WERI-Rb-1 (cell line): ENCODE results near the gene TWIST1.

Experiments
- DNase-seq: peaks from one replicate; pipeline ENCODE4 v3.0.0-alpha.2; 2020
- H3K27ac ChIP-seq: fragments of 250-450 bp; sonication (Bioruptor Pico); 2 replicates; pipeline ENCODE4 v1.5.1; 2020; ENCODE audit warnings: mild to moderate bottlenecking, moderate library complexity
- H3K27me3 ChIP-seq: fragments of 250-450 bp; sonication (Bioruptor Pico); 2 replicates; pipeline ENCODE4 v1.5.1; 2021; ENCODE audit warnings: mild to moderate bottlenecking, low read depth, moderate library complexity; ENCODE audit not compliant: insufficient read depth, severe bottlenecking
- H3K36me3 ChIP-seq: fragments of 250-450 bp; sonication (Bioruptor Pico); 2 replicates; pipeline ENCODE4 v1.5.1; 2020; ENCODE audit warnings: mild to moderate bottlenecking, moderate library complexity
- H3K4me3 ChIP-seq: 2 replicates; pipeline ENCODE4 v1.5.1; 2011; ENCODE audit warnings: low read depth, mild to moderate bottlenecking, control low read depth, low read length
- H3K9me3 ChIP-seq: fragments of 250-450 bp; sonication (Bioruptor Pico); 2 replicates; pipeline ENCODE4 v1.5.1; 2021; ENCODE audit warnings: mild to moderate bottlenecking, moderate library complexity; ENCODE audit not compliant: severe bottlenecking
- TF ChIP-seq, protein P1 (sequence below): IDR thresholded peaks from 2 replicates; pipeline ENCODE4 v1.5.1; 2011; ENCODE audit warnings: low read depth, mild to moderate bottlenecking, control low read depth, inconsistent platforms, low read length

The TWIST1 gene

GRCh38 chr7:19089797-19090196, 27.6 kb downstream of the TWIST1 start:
- no peaks in the 10 kb centered on the region for H3K9me3 ChIP-seq

DNA sequence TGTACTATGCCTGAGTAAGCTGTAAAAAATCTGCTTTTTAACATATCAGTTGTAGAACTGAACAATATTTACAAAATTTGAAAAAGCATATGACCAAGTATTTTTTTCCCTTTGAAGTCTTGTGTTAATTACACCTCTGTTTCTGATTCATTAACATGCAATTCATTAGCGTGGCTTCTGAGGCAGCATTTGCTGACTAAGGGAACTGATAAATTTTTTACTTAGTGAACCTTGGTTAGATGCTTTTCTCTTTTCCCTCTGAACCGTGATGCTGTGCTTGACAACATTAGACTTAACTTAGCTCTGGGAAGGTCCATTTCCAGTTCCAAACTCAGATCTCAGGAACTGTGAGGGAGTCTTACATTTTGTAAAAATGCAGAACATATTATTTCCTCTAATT, 28.1 kb downstream of the TWIST1 start:
- Histone ChIP-seq H3K27ac (no peak overlapping the region), H3K27me3 (no peaks in the 10 kb centered on the region), H3K4me3 (no peak overlapping the region), H3K36me3 (no peaks in the 10 kb centered on the region), H3K9me3 (no peaks in the 10 kb centered on the region)
- no peak for DNase-seq
- TF ChIP-seq, protein P1, sequence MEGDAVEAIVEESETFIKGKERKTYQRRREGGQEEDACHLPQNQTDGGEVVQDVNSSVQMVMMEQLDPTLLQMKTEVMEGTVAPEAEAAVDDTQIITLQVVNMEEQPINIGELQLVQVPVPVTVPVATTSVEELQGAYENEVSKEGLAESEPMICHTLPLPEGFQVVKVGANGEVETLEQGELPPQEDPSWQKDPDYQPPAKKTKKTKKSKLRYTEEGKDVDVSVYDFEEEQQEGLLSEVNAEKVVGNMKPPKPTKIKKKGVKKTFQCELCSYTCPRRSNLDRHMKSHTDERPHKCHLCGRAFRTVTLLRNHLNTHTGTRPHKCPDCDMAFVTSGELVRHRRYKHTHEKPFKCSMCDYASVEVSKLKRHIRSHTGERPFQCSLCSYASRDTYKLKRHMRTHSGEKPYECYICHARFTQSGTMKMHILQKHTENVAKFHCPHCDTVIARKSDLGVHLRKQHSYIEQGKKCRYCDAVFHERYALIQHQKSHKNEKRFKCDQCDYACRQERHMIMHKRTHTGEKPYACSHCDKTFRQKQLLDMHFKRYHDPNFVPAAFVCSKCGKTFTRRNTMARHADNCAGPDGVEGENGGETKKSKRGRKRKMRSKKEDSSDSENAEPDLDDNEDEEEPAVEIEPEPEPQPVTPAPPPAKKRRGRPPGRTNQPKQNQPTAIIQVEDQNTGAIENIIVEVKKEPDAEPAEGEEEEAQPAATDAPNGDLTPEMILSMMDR = no peak

More at GRCh38 chr7:19089797-19090196, 27.6 kb downstream of the TWIST1 start:
- DNase-seq = no peak
- TF ChIP-seq, protein P1 = no peak
- Histone ChIP-seq H3K36me3 (no peaks in the 10 kb centered on the region), H3K4me3 (no peak overlapping the region), H3K27me3 (no peaks in the 10 kb centered on the region), H3K27ac (no peak overlapping the region)

DNA sequence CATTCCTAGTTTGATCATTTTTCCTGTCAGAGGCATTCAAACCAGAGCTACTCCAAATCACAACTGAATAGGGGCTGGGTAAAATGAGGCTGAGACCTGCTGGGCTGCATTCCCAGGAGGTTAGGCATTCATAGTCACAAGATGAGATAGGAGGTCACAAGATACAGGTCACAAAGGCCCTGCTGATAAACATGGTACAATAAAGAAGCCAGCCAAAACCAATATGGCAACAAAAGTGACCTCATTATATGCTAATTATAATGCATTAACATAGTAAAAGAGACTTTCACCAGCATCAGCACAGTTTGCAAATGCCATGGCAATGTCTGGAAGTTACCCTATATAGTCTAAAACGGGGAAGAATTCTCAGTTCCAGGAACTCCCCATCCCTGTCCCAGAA, 37.3 kb downstream of the TWIST1 start:
- Histone ChIP-seq H3K27ac (no peak overlapping the region), H3K27me3 (no peaks in the 10 kb centered on the region), H3K4me3 (no peak overlapping the region), H3K9me3 (no peaks in the 10 kb centered on the region), H3K36me3 (no peaks in the 10 kb centered on the region)
- TF ChIP-seq, protein P1 = no peak
- DNase-seq = no peak

DNA sequence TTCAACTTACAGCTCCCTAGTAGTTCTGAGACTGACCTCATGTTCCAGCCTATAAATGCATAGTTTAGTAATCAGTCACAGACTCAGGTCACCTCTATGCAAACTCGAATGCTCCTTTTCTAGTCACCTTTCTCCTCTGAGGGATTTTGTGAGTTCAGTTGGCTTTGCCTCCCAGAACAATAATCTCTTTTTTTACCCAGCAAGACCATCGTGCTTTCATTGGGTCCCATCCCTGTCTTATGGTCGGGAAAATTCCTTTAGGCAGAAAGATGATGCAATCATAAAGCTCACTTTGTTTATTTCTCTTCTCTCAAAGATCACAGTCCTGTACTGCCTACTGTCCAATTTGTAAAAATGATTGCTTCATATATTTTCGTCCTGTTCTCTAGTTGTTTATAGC, 38.4 kb downstream of the TWIST1 start:
- no peak overlapping the region for H3K27ac ChIP-seq

GRCh38 chr7:19069842-19070241, 47.6 kb downstream of the TWIST1 start:
- no peak for DNase-seq
- Histone ChIP-seq H3K27ac (no peak overlapping the region), H3K27me3 (no peaks in the 10 kb centered on the region)

More for the DNA sequence above, 38.4 kb downstream of the TWIST1 start:
- no peaks in the 10 kb centered on the region for H3K27me3 ChIP-seq
- no peak for DNase-seq
- no peaks in the 10 kb centered on the region for H3K36me3 ChIP-seq
- H3K4me3 ChIP-seq = no peak overlapping the region
- TF ChIP-seq, protein P1 = no peak
- H3K9me3 ChIP-seq = no peaks in the 10 kb centered on the region

GRCh38 chr7:19066170-19066569, 51.3 kb downstream of the TWIST1 start:
- Histone ChIP-seq H3K36me3 (no peaks in the 10 kb centered on the region), H3K4me3 (no peak overlapping the region), H3K27ac (no peak overlapping the region), H3K27me3 (no peaks in the 10 kb centered on the region), H3K9me3 (no peaks in the 10 kb centered on the region)
- TF ChIP-seq, protein P1 = no peak
- no peak for DNase-seq

More at GRCh38 chr7:19069842-19070241, 47.6 kb downstream of the TWIST1 start:
- TF ChIP-seq, protein P1 = no peak
- Histone ChIP-seq H3K9me3 (no peaks in the 10 kb centered on the region), H3K4me3 (no peak overlapping the region), H3K36me3 (no peaks in the 10 kb centered on the region)
